ENCODE measurements around the gene BPGM. TPM values are rescaled to one million over a fixed set of nuclear protein-coding genes. Genes with fewer than 3 reads are reported as not detected.

The BPGM gene
- total RNA-seq, 1 donor from 2014 or later: 23.7 TPM

DNA sequence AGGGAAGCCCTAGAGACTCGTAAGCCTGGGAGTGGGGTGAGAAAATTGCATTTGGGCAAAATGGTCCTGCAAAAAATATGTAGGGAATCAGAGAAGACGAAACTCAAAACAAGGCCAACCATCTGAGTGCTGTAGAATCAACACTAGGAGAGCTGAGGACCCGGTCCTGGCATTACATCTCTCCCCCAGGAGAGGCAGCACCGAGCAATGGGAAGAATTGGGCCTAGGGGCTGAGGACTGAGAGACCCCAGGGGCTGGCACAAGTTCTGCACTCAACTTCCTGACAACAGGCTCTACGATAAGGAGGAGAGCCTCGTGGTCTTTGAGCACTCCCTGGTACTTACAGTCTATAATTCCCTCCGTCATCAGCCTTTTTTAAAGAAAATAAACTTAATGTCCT is 47.6 kb downstream of the BPGM start:
- intact Hi-C loops (cut with micrococcal nuclease): no loop called here

DNA sequence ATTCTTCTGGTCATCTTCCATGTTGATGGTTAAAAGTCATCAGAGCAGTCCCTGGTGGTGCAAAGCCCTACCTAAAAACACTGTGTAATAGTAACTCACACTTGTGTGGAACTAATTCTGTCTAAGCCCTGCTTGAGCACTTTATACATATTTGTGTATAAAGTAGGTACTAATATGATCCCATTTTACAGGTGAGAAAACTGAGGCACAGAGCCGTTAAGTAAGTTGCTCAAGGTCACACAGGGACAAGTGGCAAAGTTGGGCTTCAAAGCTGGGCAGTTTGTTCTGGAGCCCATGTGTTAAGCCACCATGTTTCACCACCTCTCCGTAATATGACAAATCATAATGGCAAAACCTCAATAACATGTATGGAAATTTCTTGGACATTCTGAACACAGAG is 48.1 kb downstream of the BPGM start:
- intact Hi-C loops (cut with micrococcal nuclease): no loop called here

DNA sequence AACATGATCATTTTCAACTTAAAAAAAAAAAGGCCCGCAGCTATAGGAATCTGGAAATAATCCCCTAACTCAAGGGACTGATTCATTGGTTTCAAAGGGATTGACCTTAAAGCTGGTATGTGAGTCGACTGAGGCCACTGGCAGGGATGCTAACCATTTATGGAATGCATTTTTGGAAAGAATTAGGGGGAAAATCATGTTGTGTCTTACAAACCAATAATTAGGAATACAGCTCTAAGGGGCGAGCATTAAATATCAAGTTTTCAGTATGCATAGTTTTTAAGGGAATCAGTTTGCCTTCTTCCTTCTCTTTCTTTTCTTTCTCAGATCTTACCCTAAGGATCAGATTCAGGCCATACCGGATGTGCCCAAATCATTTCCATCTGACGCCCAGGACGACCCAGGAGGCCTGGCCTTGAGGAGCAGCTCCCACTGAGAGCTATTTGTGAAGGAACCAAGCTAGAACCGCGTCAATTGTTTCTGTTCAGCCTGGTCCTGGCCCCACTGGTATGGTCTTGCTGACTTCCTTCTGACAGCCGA is 48.7 kb downstream of the BPGM start:
- intact Hi-C loops (cut with micrococcal nuclease): no loop called here

DNA sequence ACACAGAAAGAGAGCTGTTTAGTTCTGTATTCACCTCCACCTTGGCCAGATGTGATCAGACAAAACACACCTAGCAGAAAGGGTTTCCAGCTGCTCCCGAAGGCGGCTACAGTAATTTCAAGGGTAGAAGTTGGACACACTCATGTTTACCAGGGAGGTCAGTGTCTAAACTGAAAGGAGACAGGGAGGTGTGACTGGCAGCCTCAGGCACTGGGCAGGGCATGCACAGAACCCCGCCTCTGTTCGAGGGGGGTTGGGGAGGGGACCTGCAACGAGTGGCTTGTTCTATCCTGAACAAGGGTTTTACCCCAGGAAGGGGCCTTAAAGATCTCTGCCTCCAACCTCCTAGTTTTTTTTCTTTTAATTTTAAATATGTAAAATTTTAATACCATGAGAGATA is 49.6 kb downstream of the BPGM start:
- intact Hi-C loops (cut with micrococcal nuclease): no loop called here

DNA sequence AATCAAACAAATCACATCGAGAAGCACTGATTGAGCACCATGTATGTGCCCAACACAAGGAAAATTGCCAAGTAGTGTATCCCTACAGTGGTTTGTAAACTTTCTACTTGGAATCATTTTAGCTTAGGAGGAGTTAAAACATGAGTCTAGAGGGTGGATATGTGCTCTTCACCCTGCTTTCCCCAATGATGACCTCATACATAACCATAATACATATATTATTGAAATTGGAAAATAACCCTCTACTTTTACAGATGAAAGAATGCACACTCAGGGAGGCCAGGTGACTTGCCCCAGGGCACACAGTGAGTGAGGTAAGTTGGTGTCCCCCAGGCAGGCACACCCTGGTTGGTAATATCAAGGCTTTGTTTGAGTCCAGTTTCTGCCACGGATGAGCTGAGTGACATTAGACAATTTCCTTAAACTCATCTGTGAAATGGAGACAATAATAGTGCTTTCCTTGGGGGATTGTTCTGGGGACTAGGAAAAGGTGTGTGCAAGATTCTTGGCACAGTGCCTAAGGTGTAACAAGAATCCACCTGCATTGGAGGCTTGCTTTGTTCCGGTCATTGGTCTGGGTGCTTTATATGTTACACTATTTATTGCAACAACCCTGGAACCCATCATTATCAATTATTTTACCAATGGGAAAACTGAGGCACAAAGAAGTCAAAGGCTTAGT is 50.7 kb downstream of the BPGM start:
- intact Hi-C loops (cut with micrococcal nuclease): no loop called here

DNA sequence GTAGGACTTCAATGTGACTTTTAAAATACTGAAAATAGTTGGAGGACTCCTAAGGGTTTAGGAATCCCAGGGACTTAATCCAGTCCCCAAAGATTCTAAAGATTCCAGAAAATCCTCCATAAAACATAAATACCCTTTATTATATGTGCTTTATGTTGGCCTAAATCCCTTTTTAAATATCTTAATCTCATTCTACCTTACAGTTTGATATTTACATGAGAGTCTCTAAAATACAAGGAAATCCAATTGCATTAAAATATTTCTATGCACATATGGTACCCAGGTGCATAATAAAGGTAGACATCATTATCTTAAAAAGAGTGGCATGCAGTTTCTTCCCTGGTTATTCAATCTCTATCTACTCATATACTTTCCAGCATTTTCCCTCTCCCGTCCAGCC is 51.8 kb downstream of the BPGM start:
- intact Hi-C loops (cut with micrococcal nuclease): no loop called here

DNA sequence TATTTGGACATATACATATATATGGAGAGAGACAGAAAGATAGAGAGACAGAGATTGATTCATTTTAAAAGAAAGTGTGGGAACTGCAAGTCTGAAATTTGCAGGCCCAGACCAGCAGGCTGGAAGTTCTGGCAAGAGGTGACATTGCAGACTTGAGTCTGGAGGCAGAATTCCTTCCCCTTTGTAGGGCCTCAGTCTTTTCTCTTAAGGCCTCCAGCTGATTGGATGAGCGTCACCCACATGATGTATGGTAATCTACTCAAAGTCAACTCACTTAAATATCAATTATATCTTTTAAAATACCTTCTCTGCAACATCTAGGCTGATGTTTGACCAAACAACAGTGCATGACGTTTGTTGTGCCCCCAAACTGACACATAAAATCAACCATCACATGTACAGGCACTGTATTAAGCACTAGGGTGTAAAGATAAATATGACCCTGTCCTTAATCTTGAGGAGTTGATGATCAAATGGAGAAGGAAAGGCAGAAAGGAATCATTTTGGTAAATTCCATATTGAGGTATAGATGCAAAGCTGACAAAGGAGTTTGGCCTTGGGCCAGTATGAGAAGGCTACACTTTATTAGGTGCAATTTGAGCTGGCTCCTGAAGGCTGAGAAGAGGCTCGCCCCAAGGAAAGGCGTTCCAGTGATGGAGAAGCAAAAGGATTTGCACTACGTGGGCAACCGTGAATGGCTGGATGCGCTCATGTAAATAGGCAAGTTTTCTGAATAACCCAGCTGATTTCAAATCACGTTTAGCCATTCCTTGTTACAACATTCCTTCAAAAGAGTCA is 52.6 kb downstream of the BPGM start:
- intact Hi-C loops (cut with micrococcal nuclease): no loop called here

DNA sequence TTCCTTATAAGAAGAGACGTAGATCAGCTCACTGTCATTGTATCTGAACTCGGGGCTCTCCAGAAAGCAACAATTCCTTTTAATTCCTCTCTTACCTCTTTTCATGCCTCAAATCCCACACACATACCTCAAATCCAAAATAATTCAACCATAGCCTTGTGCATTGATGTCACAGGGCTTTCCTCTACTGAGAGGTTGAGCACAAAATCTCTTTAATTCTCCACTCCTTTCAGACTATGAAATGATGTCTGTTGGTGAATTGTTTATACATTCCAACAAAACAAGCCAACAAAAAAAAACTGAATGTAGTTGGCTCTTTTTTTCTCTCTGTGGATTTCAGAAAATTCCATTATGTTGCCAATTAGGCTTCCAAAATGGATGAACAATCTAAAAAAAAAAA is 53.2 kb downstream of the BPGM start:
- intact Hi-C loops (cut with micrococcal nuclease): no loop called here

DNA sequence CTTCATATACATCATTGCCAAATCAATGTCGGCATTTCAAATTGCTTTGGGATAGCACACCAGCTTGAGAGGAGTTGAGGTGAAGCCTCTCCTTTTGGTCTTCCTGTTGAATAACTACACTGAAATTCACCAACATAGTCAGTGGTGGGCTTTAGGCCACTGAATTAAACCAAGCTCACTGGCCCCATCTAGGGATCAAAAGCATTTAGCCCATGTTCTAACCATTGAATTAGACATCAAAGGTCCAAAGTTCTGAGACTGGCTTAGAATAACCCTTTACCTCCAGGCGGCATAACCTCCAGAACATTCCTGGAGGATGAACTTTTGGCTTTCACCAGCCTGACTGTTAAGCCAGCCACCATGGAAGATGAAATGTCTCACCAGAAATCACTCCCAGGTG is 54.6 kb downstream of the BPGM start:
- intact Hi-C loops (cut with micrococcal nuclease): loop anchor here (1.0 kb wide), 1 partner anchor 68 kb away; no protein-coding TSS in a partner anchor

DNA sequence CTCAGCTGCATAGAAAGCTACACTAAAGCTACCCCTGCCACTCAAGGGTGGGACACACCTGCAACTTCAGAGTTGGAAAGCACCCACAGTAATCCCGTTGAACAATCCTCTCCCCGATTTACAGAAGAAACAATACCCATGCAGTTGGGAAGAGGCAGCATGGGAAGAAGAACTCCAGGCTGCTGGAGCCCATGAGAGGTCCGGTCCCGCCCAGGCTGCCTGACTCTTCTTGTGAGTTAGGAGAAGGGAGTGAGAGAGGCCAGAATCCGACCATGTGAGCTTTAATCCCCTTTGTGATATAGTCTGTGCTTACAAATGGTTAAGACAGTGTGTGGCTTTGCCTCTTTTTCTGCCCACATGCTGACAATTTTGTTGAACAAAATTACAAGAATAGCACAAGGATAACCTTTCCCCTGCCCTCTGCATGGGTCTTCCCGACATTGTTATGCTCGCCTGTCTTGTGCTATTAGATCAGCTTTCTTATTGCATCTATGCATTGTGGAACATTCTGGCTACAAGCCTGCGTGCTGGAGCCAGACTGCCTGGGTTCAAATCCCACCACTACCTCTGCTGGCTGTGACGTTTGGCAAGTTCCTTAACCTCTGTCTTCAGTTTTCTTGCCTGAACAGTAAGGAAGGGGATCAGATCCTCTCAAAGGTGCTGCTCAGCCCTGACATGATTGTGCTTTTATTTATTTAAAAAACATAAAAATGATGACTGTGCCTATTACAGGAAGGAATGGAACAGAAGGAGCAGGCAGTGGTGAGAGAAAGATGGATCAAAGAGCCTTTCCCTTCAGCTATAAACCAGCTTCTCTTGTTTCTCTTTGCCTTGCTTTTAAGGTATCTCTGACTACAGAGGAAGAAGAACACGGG is 56.0 kb downstream of the BPGM start:
- intact Hi-C loops (cut with micrococcal nuclease): no loop called here

DNA sequence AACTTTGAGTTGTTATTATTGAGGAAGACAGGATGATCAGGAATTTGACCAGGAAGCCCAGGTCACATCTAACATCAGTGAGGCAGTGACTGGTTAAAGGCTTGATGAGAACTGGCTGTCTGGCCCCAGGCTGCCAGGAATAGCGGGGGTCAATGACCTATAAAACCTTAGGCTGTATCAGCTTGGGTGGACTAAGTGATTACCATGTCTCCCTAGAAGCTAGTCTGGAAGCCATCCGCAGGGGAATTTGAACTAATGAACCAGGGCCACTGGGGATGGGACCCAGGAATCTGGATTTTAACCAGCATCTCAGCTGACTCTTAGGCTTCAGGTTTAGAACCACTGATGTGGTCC is 56.6 kb downstream of the BPGM start:
- intact Hi-C loops (cut with micrococcal nuclease): no loop called here

DNA sequence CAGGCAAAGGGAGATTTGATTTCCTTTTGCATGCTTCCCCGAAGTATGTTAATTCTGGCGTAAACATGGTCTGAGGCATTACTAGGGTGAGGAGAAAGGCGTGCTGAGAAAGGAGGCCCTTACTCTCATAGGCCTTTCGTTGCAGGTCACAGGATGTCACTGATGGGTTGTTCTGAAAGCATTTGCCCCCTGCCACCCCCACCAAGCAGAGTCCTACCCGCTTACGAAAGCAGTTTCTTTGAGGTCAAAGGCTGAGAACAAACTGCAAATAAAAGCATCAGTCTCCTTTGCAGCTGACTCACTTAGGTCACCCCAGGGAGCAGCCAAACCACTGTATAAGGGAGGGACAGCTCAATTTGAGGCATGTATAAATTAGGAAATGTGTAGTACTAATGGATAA is 57.1 kb downstream of the BPGM start:
- intact Hi-C loops (cut with micrococcal nuclease): no loop called here

DNA sequence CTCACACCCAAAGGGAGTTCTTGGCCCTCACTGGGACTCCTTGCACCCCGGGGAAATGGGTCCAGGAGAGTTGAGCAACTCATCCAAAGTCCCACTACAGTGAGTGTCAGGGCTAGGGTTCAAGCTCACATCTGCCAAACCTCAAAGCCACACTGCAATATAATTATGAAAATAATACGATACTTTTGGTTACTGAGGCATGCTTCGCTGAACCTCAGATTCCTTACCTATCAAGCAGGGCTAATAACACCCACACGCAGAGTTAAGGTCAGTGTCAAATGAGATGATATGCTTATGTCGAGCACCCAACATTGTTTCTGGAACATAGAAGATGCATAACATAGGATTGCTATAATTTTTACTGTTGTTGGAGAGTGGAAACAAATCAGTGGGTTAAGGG is 58.2 kb downstream of the BPGM start:
- intact Hi-C loops (cut with micrococcal nuclease): no loop called here

DNA sequence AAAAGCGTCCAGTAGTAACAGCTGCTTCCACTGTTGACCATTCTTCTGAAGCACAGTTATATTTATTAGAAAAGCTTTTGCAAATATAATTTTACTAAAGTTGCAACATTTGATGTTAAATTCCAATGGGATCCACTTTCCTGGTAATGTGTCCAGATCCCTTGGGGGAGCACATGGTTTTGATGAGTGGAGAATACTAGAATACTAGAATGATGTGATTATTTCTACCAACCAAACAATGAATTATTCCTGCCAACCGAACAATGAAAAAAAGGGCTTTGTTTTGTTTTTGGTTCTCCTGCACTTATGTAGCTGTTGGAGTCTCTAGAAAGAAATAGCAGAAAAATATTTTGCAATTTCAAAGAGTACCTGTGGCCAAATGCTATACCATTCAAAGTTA is 59.1 kb downstream of the BPGM start:
- intact Hi-C loops (cut with micrococcal nuclease): no loop called here

DNA sequence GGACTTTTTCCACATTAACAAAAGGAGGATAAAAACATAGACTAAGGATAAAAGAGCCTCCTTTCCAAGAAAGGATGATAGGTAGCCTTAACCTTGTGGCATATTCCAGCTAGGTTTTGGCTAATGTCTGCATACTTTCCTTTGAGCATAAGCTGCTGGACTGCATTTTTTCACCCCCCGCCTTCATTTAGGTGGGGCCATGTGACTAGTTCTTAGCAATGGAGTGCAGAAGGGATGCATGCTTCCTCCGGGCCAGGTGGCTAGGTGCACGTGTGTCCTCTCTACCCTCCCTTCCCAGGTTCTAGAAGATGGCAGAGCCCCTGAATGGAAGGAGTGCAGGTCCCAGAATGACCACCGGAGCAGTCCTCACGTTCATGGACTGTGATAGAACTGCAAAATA is 59.8 kb downstream of the BPGM start:
- intact Hi-C loops (cut with micrococcal nuclease): no loop called here

DNA sequence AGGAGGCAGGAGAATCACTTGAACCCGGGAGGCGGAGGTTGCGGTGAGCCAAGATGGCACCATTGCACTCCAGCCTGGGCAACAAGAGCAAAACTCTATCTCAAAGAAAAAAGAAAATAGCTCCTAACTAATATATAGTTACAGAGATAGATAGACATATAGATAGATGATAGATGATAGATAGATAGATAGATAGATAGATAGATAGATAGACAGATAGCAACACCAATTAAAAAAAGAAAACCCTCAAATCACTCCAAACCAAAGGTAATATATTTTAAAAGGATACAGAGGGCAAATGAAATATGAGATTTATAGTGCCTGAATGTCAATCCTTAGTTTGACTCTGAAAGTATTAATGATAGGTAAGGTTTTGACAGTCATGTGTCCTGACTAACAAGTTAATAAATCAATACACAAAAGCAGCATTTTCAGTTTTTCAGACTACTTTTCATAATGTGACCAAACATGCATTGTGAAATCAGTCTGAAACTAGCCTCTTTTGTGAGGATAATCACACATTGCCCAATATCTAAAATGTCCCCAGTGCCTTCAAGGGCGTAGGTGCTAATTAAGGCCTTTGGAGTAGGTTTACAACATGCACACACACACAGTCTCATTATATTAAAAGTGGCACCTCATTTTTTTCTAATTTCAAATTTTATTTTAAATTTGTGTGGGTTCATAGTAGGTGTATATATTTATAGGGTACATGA is 61.2 kb downstream of the BPGM start:
- intact Hi-C loops (cut with micrococcal nuclease): no loop called here

DNA sequence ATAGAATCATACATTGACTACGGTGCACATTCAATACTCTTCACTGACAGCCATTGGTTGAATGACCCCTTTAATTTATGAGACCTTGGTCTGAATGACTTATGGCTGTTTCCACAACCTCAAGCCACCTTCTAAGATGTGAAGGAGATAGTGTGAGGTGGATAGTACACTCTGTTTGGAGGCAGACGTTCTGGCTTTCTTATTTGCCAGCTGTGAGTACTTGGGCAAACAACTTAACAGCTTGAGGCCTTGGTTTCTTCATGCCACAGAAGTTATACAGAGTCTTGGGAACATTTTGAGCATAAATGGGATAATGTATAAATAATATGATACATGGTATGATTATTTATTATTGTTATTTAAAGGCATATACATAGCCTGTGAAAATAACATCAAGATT is 62.0 kb downstream of the BPGM start:
- intact Hi-C loops (cut with micrococcal nuclease): no loop called here

DNA sequence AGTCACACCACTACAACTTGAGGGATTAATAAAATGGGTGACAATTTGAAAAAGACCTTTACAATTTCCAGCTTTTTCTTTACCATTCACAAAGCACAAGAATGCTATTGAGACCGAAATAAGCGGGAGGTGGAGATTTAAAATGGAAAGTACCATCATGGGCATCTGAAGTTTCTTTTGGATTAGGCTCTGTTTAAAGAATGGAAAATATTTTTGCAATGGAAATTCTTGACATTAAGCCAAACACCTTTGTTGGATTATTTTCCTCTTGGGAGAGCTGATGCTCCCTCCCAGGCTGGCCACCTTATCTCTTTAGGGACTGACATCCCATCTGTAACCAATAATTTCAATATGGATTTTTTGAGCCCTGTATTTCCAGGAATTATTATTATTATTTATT is 62.5 kb downstream of the BPGM start:
- intact Hi-C loops (cut with micrococcal nuclease): no loop called here

DNA sequence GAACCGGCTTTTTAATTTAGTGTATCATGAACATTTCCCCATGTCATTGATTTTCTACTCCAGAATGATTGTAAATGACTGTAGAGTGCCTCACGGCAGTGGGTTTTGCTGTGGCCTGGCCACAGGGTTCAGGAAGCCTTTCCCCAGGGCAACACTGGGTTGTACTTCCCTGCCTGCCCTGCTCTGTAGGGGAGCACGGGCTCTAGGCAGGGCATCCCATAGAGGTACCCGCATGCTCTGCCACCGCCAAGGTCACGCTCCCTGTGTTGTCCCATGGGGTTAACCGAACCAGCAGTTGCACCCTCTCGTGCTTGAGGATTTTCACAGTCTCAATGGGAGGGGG is 63.8 kb downstream of the BPGM start:
- intact Hi-C loops (cut with micrococcal nuclease): loop anchor here (2.0 kb wide), 4 partner anchors 28 to 154 kb away; partner anchors contain the start of gene BPGM

DNA sequence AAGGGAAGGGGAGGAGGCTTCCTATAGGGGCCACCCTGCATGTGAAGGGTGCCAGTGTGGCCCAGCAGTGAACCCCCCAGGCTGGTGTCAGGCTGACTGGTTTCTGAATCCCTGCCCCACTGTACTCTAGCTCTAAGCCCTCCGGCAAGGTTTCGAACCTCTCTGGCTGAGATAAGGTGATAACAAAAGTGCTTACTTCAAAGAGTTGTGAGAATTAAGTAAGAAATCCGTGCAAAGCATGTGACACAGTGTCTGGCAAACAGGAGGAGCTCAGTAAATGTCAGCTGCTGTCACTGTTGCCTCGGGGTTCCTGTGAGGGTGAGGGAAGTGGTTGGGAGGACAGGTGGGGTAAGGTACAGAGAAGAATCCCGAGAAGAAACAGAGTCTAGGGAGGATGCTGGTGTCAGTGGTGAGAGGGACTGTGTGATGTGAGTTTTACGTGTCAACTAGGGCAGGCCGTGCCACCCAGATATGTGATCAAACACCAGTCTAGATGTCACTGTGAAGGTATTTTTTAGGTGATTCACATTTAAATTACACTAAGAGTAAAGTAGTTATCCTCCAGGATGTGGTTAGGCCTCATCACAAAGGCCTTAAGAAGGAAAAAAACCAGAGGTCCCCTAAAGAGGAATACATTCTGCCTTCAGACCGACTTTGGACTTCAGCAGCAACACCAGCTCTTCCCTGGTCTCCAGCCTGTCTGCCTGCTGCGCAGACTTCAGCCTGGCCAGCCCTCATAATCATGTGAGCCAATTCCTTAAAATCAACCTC is 64.4 kb downstream of the BPGM start:
- intact Hi-C loops (cut with micrococcal nuclease): loop anchor here (2.0 kb wide), 4 partner anchors 28 to 154 kb away; partner anchors contain the start of gene BPGM
